Measurements from ENCODE around the gene UNC13A.
A peak's percentile ranks its signal among the peaks of the same experiment; 100 is the strongest.

UNC13A gene

DNA sequence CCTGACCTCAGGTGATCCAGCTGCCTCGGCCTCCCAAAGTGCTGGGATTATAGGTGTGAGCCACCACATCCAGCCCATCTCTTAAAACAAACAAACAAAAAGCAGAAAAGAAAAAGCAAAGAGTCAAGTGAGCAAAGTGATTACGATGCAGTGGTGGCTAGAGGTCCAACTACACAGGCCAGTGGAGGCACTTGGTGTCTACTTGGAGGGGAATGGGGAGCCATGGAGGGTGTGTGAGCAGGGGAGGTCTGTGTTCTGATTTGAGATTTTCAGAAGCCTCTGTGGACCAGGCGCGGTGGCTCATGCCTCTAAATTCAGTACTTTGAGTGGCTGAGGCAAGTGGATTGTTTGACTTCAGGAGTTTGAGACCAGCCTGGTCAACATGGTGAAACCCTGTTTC lies 126.1 kb downstream of the UNC13A start:
- TF ChIP-seq CTCF (IDR thresholded peaks at IDR 0.05; ENCODE audit: low read depth, low read length) = no peak
- H3K4me3 ChIP-seq (ENCODE audit: low read depth, low read length) = no peak overlapping the region

GRCh38 chr19:17560205-17560595 lies 128.0 kb downstream of the UNC13A start:
- H3K4me3 ChIP-seq (ENCODE audit: low read depth, low read length) = no peak overlapping the region
- TF ChIP-seq CTCF (IDR thresholded peaks at IDR 0.05; ENCODE audit: low read depth, low read length) = no peak

DNA sequence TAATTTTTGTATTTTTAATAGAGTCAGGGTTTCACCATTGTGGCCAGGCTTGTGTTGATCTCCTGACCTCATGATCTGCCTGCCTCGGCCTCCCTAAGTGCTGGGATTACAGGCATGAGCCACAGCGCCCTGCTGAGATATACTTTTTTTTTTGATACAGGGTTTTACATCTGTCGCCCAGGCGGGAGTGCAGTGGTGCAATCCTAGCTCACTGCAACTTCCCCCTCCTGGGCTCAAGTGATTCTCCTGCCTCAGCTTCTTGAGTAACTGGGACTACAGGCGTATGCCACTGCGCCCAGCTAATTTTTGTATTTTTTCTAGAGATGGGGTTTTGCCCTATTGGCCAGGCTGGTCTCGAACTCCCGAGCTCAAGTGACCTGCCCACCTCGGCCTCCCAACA lies 130.7 kb downstream of the UNC13A start:
- H3K4me3 ChIP-seq (ENCODE audit: low read depth, low read length) = no peak overlapping the region
- no peak for TF ChIP-seq CTCF (IDR thresholded peaks at IDR 0.05; ENCODE audit: low read depth, low read length)

GRCh38 chr19:17556995-17557394 lies 131.2 kb downstream of the UNC13A start:
- TF ChIP-seq CTCF (IDR thresholded peaks at IDR 0.05; ENCODE audit: low read depth, low read length) = no peak
- peak overlapping the region; percentile 85 for H3K4me3 ChIP-seq (ENCODE audit: low read depth, low read length)

DNA sequence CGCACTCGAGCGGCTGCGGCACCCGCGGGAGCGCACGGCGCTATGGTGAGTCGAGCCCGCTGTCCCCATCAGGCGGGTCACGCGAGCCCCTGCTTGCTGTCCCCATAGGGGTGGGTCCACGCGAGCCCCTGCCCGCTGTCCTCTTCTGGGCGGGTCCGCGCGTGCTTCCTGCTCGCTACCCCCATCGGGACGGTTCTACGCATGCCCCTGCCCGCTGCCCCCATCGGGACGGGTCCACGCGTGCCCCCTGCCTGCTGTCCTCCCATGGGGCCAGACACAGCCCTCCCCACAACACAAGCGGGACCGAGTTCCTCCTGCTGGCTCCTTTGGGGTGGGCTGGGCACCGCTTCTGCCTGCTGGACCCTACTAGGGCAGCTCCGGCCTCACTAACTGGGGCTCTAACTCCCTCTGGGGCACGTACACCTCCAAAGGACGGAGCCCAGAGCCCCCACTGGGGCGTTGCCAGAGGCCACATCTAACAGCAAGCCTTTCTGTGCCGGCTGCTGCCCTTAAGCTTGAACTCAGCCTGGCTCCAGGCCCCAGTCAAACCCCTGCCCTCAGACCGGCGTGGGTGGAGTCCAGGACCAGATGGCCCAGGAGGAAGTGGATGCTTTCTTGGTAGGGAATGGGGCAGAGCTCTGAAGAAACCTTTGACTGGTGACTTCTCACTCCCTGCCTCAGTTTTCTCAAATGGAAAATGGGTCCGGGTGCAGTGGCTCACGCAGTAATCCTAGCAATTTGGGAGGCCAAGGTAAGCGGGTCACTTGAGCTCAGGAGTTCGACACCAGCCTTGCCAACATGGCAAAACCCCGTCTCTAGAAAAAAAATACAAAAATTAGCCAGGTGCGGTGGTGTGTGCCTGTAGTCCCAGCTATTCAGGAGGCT lies 132.0 kb downstream of the UNC13A start:
- no peak for TF ChIP-seq CTCF (IDR thresholded peaks at IDR 0.05; ENCODE audit: low read depth, low read length)

GRCh38 chr19:17555480-17555928 lies 132.7 kb downstream of the UNC13A start, which contains the start of gene COLGALT1:
COLGALT1 (plus strand) TSS chr19:17555649; CDS start chr19:17555714, 65 bp downstream.
- TF ChIP-seq CTCF (IDR thresholded peaks at IDR 0.05; ENCODE audit: low read depth, low read length) = no peak
- peak within 1 kb of the TSS; percentile 85 for H3K4me3 ChIP-seq (ENCODE audit: low read depth, low read length)

More for the DNA sequence above, 132.0 kb downstream of the UNC13A start:
- H3K4me3 ChIP-seq (ENCODE audit: low read depth, low read length) = peak overlapping the region; percentile 85

DNA sequence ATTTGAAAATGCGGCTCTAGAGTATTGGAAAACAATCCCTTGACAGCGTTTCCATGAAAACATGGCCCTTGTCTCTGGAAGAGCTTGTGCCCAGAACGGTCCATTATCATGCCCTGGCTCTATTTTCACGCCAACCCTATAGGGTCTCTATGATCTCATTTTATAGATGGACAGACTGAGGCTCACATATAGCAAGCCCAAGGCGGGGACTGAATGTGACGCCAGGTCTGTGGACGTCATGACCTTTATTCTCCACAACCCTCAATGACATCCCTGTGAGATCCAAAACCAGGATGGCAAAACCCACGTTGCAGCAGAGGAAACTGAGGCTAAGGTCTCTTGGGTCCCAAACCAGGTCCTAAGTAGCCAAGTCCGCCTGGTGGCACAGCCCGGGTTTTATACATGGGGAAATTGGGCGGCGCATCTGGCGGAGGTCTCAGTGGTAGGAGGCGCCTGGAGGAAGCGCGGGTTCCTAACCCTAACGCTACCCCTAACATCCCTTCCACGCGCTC lies 133.1 kb downstream of the UNC13A start:
- TF ChIP-seq CTCF (IDR thresholded peaks at IDR 0.05; ENCODE audit: low read depth, low read length) = no peak
- H3K4me3 ChIP-seq (ENCODE audit: low read depth, low read length) = peak overlapping the region; percentile 85

All from WI38 (cell line).